ENCODE measurements around the gene ASB18.

The ASB18 gene

DNA sequence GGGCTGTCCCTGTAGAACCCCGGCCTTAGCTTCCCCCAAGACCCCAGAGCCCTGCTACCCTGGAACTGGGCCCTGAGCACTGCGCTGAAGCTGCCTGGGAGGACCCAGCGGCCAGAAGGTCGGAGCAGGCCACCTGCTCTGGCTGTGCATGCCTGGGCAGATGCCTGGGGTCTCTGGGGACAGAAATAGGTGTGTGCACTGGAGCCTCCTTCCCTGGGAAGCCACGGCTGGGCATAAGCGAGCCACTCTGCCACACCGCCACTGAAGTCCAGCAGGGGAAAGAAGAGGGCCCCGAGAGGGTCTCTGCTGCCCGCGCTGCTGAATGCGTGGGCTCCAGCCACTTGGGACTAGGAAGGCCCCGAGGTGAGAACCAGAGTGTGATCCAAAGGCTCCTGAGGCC, 102.7 kb downstream of the ASB18 start:
- DNase-seq = no peak

DNA sequence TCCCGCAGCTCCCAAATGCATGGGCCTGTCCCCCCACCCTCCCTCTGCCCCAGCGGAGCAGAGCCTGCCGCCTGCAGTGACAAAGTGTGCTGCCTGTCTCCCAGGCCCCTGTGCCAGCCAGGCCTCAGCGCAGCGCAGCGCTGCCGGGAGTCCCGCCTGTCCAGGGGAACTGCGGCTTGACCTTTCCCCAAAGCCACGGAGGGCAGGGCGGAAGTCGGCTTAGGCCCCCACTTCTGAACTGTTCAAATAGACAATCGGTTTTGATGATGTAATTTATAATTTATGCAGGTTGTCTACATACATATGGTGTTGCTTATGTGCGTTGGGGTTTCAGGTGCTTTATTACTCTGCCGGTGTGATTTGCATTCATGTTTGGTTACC, 103.1 kb downstream of the ASB18 start:
- no peak for DNase-seq

DNA sequence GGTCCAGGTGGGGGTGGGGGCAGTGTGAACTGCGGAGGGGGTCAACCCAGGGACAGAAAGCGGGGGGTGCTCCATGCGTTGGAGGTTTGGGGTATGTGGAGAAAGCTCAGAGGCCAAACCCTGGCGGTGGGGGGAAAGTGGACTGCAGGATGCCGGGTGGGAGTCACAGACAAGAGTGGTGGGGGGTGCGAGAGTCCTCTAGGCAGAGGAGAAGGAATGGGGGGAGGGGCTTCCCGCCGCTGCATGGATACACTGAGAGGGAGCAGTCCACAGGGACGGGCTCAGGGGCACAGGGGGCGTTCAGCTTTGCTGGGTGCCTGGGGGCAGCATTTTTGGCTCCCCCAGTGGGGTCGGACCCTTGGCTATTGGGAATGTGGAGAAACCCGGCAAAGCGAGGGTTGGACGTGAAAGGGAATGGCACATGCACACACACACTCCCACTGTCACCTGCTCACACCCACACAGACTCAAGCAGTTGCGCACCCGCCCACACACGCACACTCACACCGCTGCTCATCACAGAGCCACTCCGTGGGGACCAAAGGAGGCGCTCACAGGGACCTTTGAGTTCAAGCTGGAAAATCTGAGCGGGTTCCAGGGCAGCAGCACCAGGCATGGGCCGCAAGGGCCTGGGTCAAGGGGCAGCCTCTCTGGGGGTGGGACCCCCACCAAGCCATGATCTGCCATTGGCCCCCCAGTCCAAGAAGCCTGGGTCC, 103.7 kb downstream of the ASB18 start:
- DNase-seq = no peak

DNA sequence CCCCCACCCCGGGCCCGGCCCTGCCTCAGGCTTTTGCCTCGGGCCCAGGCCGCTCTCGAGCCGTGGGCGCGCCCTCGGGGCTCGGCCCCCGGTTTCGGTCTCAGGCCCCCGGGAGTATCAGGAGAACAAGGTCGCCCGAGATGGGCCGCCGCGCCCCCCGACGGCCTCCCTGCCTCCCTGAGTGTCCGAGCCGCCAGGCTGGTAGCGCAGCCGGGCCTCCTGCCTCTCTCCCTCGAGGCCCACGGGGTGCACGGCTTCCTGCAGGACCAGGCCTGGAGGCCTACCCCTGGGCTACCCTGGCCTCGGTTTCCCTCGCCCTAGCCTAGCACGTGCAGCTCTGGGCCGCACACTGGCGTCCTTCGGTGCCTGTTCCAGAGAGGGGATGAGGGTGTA, 104.4 kb downstream of the ASB18 start:
- DNase-seq = no peak

GRCh38 chr2:236158969-236159777, 105.0 kb downstream of the ASB18 start:
- DNase-seq = no peak

DNA sequence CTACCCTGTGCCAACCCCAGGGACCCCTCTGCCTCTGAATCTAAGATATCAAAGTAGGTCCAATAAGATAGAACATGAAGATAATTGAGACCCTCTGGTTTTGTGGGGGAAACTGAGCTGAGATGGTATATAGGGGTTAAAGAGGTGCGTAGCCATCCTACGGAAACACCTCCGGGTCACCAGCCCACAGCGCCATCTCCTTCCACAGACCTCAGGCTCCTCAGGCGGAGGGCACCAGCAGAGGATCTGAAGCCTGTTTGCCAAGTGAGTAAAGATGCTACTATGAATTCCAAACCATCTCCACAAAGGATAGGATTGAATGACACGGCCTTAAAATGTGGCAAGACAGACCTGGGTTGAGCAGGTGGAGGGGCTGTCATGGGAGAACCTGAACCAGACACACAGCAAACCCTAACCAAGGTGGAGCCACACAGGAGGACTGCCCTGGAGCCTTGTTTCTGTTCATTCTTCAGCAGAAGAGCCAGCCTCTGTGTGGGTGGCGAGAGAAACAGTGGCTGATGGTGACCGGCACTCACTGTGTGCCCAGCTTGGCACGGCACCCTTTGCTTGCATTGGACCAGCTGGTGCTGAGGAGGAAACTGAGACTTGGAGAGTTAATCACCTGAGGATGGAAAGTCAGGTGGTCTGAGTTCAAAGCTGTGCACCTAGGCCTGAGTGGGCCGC, 106.2 kb downstream of the ASB18 start:
- DNase-seq = no peak

DNA sequence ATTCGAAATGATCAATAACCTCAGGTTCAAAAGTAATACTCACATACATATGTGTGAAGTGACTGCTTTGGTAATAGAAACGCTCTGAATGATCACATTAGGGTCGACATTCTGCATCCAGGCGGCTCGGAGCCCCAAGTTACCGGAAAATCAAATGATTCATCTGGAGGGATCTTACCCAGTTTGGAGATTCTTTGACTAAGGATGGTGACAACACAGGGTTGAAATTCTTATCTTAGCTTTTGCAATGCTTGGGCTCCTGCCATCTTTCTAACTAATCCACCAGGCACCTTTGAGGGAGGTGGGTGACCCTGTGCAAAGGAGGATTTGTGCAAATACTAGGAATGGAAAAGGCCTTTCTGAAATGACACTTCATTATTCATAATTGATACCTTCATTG, 106.8 kb downstream of the ASB18 start:
- DNase-seq = no peak

DNA sequence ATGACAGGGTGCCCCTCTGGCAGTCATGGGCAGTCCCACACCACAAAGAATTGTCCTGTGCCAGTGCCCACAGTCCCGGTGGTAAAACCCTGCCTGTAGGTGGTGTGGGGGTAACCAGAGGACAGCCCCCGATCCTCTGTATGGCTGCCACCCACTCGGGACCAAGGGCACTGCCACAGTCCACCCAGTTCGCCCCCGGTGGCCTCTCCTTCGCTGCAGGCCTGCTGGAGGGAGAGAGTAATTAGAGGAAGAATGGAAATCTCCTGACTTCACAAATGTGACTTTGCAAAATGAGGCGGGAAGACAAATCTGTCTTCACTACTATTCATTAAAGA, 107.4 kb downstream of the ASB18 start:
- no peak for DNase-seq

DNA sequence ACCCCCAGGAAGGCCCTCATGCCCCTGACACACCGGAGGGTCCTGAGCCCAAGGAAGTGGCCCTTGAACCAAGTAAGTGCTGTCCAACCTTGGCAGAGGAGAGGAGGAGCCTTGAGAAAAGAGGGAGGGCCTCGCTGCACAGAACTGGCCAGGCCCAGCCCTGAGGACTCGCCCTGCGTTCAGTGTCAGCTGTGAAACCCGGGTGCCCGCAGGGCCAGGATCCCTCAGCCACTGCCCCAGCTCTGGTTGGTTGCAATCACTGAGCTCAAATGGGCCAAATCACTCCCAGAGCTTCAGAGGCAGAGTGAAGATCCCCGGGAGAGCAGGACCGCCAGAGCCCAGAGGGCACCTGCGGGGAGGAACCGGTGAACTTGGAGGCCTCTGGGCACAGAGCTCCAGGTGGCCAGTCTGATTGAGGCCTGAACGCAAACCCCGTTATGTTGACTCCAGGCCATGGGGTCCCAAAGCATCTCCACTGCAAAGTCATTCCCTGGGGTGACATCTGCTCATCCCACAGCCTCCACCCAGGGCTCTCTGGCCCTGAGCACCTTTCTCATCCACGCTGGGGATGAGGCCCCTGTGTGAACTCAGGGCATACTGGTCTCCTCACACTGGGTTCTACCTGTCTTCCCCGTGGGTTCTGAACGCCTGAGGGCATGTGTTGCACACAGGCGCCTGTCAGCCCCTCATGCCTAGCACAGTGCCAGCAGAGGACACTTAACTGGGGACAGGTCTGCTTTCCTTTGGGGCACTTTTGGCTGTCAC, 107.9 kb downstream of the ASB18 start:
- no peak for DNase-seq

DNA sequence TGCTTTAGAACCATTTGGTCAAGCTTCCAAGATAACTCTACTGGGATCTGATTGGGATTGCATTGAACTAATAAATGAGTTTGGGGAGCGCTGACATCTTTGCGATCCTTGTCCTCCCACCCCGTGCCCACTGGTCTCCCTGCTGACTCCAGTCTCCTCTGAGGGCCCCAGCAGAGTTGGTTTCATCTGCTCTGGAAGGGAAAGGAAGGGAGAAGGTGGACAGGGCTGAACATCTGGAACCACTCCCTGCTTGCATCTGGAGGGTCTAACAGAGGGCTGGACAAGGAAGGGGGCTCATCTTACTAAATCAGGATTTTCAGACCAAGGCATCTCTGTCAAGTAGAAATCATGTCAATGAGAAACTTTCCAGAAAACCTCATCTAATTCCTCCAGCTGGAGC, 108.8 kb downstream of the ASB18 start:
- DNase-seq = no peak

GRCh38 chr2:236146436-236146835, 117.8 kb downstream of the ASB18 start:
- DNase-seq = no peak

DNA sequence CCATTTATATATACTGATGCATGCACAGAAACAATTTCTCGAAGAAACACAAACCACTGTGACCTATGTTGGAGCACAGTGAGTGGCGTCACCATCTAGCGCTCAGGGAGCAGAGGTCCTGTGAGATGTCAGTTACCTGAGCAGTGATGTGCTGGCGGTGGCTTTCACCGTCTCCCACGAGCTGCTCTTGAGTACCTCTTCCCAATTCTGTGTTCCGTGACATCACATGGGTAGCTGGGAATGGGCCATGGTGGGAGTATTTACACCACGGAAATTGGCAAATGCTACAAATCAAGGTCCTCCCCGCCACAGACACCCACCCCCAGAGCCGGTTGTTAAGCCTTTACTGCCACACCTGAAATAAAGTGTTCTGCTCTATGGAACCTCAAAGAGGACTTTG, 120.4 kb downstream of the ASB18 start:
- DNase-seq = no peak
